Activated effector memory CD4-positive, alpha-beta T cell treated with Interleukin-2 at 50 U/mL for 16 hours (primary cell): ENCODE measurements around the gene NUAK1.
"Not testable (repeated sequence)": the region's sequence is repeated elsewhere in the genome, so short reads cannot be mapped to it uniquely, and the experiment has no call there.

Experiments
- DNase-seq: peaks from one replicate; pipeline ENCODE4 v3.0.0-alpha.2; 2020

Gene NUAK1

DNA sequence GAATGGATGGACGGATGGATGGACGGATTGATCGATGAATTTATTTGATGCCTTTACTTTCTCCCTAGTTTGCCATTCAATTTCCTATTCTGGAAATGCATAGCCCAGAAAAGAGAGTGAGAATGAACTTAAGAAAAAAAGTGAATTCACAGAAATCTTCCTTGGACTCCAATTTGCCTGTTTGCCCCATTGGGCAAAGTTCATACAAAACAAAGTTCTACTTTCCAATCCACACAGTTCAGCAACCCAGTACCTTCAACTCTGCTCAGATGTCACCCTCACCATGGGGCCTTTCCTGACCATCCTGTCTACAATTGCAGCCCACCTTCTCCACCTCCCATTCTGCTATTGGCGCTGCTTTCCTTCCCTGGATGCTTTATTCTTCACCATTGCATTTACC is 8.2 kb upstream of the NUAK1 start:
- no peak for DNase-seq

DNA sequence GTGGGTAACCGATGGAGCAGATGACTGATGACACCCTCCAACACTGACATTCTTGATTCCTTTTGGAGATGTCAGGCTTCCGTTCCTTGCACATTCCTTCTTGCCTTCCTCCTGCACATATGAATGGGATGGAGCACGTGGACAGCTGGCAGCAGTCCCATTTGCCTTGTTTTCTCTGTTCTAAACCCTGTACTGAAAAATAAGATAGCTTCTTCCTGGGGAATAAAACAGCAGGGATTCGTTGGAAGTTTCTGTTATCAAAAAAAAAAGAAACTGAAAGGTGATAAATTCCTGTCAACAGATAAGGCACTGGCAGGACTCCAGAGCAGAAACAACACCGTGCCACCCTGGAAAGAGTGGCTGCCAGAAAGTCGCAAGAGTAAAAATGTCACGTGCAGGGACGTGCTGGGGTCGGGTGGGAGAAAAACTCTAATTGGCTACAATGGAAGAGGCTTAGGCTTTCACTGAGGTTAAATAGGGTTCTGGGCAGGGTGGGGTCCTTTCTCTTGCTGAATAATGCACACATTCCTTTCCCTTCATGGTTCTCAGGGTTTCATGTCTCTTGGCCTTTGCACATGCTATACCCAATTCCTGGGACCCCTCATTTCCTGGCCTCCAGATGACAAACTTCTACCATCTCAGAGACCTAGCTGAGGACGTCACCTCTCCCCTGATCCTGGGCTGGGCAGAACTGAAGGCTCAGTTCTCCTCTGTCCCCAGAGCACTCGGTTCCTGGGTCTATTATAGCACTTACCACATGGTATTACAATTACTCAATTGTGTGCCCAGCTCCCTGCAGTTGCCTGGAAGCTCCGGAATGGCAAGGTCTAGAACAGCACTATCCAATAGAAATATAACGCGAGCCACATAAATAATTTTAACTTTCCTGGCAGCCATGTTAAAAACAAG is 7.0 kb upstream of the NUAK1 start:
- DNase-seq, result no peak

GRCh38 chr12:106144847-106145246 is 6.1 kb upstream of the NUAK1 start:
- DNase-seq, result no peak

DNA sequence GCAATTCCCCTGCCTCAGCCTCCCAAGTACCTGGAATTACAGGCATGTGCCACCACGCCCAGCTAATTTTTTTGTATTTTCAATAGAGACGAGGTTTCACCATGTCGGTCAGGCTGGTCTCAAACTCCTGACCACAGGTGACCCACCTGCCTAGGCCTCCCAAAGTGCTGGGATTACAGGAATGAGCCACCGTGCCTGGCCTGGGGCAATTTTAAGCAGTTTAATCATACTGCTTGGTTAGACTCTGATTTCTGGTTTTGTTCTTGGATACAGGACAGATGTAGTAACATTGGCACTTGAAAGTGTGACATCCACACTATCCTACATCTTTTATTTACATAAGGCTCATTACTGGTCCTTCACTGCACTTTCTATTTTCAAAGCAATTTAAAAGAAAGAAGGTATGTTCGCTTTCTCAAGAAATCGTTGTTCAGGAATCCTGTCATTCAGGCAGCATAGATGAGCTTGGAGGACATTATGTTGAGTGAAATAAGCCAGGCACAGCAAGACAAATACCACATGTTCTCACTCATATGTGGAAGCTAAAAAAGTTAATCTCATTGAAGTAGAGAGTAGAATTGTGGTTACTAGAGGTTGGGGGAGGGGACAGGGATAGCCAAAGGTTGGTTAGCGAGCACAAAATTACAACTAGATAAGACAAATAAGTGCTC is 4.0 kb upstream of the NUAK1 start:
- DNase-seq, result no peak

- not testable (repeated sequence) for DNase-seq
Measured at GRCh38 chr12:106141920-106142319, 3.2 kb upstream of the NUAK1 start.

GRCh38 chr12:106141452-106141851 is 2.7 kb upstream of the NUAK1 start:
- DNase-seq, result no peak

- DNase-seq, result no peak
Measured at GRCh38 chr12:106141003-106141402, 2.2 kb upstream of the NUAK1 start.

- DNase-seq, result no peak
Measured at GRCh38 chr12:106140223-106140986, 1.7 kb upstream of the NUAK1 start.

DNA sequence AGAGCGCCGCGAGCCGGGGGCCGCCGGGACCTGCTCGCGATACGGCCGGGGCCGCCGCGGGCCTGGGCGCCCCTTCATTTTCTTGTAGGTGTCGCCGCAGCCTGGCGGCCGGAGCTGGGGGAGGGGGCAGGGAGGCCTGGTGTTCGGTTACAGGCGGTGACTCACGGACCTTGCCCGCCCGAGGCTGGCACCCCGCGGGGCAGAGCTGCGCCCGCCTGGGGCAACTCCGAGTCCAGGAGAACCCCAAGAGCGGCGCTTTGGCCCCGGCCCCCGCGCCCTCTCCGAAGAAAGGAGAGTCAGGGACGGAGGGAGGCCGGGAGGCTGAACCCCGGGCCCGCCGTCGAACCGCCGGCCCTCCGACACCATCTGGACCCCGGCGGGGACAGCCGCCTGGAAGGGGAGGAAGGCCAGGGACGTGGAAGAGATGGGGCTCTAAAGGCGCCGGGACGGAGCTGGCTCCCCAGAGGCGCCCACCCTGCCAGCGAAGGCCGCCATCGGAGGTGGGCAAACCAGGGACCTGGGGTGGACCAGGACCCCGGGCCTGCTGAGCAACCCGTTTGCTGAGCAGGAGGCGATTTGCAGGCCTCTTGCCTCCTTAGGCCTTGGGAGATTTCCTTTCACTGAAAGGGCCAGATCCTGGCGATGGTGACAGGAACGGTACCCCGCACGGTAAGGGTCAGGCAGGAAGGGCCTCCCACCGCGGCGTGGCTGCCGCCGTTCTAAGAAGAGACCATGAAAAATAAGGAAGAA is 843 bp upstream of the NUAK1 start:
- no peak for DNase-seq

DNA sequence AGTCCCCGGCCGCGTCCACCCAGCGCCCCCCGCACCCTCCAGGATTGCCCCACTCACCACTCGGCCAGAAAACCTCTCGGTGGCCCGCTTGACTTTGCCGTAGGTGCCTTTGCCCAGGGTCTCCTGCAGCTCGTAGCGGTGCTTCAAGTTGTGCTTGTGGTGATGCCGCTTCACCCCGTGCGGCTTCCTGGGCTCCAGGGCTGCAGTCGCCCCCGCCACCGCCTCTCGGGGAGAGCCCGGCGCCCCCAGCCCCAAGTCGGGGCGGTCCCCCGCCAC is 459 bp downstream of the NUAK1 start:
- DNase-seq, result no peak

GRCh38 chr12:106137530-106138356 is 1.0 kb downstream of the NUAK1 start:
- no peak for DNase-seq

- DNase-seq, result peak; percentile 48
Measured at GRCh38 chr12:106136263-106136662, 2.5 kb downstream of the NUAK1 start.

- no peak for DNase-seq
Measured at GRCh38 chr12:106135781-106136180, 3.0 kb downstream of the NUAK1 start.

DNA sequence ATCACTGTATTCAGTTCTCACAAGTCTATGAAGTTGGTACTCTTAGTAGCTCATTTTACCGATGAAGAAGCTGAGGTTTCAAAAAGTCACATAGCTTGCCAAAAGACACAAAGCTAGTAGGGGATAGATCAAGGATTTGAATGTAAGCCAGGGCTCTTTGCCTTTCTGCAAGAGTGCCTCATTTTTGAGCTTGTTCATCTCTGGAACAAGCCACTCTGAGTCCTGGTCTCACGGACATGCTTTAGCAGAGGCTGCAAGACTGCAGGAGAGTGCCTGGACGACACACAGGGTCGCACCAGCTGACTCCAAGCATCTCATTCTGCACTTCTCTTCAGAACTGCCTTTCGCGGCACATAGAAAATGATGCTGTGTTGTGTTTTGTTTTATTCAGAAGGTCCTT is 3.7 kb downstream of the NUAK1 start:
- DNase-seq, result no peak

- DNase-seq, result no peak
Measured at GRCh38 chr12:106134294-106134949, 4.3 kb downstream of the NUAK1 start.

DNA sequence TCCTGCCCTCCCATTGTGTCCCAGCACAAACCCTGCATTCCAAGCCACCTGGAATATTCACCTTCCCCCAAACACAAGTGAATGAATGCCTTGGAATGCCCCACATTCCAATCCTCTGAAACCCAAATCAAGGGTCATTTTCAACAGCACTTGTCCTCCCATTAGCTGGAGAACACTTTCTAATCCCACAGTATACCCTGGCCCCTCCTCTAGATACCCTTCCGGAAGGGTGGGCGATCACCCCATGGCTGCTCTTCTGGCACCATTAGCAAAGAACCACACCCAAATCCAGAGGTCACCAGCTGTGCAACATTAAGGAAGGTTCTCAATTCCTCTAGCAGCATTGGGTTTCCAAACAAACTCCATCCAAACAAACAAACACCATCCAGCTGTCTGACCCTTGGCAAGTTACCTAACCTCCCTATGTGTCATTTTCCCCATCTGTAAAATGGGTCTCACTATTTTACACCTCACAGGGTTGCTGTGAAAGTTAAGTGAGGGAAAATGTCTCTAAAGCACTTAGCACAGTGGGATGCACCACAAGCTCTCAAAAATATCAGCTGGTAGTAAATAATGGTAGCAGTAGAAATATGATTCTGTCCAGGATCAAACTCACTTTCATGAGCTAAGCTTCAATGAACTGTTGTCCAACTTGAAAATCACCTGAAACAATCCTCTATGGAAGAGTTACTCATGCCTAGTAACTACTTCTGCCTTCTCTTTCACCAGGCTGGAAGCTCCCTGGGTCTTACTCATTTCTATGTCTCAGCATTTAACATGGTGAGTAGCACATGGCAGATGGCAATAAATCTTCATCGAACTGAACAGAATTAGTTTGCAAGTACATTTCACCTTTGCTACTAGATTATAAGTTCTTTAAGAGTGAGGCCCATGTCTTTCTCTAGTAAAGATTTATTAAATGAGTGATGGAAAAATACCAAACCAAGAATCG is 5.3 kb downstream of the NUAK1 start:
- DNase-seq, result no peak

DNA sequence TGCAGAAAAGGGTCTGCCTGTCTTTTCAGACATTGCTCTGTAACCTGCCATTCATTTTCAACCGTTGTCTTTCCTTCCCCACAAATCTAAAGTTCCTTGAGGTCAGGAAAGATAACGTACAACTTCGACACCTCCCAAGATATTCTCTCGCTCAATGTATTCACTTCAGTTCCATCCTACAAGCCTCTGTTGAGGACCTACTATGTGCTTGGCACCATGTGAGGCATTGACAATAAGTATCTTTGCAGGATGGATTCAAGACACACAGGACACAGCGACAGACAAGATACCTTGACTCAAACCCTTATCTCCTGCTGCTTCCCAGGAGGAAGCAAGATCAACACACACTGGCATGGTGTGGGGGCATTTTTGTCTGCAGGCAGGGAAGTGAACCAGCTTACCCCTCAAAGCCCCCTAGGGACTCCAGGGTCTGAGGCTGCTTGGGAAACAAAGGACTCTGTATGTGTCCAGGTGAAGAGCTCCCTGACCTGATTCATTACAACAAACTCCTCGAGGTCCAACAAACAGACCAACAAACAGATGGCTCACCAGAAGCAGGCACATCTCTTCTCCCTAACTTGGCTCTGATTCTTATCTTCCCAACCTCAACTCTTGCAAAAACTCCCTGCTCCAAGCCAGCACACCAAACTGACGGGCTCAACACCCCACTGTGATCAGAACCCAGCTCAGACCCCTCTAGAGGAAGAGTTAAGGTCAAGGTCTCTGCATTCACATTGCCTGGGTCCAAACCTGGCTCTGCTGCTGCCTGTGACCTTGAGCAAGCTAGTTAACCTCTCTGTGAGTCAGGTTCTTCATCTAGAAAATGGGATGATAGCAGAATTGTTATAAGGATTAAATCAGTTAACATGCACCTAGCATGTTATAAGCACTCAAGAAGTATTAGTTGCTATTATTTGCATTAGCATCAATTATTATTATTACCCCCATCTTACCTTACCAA is 6.3 kb downstream of the NUAK1 start:
- no peak for DNase-seq

DNA sequence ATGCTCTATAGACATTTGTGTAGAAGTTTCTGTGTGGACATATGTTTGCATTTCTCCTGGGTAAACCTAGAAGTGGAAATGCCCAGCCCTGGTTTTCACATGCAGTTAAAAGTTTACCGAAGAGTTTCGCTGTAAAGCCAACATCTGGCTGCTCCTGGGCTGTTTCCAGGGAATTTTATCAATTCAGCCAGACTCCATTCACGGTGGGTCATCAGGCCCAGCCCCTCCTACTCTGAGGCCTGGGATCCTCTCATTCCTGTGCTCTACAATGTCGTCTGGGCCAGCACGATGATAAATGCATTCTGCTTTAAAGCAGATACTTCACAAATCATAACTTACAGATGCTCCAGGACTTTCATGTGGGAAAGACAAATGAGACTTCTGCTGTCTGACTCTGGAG is 7.1 kb downstream of the NUAK1 start:
- no peak for DNase-seq

DNA sequence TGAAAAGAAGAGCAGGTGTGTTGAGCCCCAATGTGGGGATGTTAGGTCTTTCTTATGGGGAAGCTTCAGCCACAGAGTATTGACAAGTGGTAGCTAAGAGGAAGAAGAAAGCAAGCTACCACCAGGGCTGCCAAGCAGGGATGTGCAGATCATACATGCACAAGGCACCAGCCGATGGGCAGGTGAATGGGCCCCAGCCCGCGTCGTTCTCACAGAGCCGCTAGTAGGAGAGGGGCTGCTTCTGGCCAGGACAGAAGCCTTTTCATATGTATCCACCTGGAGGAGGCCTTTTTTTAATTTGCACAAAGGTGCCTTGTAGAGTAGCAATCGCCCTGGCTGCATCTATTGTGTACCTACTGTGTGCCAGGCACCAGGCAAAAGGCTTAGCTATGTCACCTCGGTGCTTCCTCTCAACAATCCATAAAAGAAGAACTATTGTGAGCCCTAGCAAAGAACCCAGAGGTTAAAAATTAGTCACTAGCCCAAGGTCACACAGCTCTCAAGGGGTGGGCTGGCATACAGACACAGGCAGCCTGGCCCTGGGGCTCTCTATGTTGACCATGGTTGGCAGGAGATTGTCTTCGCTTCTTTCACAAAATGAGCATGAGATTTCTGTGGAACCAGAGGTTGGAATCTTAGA is 8.2 kb downstream of the NUAK1 start:
- DNase-seq, result no peak
